Astrocyte of the cerebellum (primary cell): Measurements from ENCODE around the gene ANO9.

ENCODE experiments used
- DNase-seq: peaks from one replicate; pipeline ENCODE4 v3.0.0-alpha.2; 2011; ENCODE audit warnings: low read depth
- H3K4me3 ChIP-seq: 2 replicates; pipeline ENCODE4 v1.5.1; 2011; ENCODE audit warnings: mild to moderate bottlenecking, low read depth, low read length, moderate library complexity
- in situ Hi-C: cut with HindIII; loops from 2 replicates; pipeline ENCODE4 v1.10.0; 2017; ENCODE audit warnings: low sequenced_read_pairs
- TF ChIP-seq, protein P1 (sequence below): IDR thresholded peaks from 2 replicates; pipeline ENCODE4 v1.5.1; 2012; ENCODE audit warnings: low read length, low read depth, moderate library complexity, mild to moderate bottlenecking; ENCODE audit errors: missing control alignments

The ANO9 gene

DNA sequence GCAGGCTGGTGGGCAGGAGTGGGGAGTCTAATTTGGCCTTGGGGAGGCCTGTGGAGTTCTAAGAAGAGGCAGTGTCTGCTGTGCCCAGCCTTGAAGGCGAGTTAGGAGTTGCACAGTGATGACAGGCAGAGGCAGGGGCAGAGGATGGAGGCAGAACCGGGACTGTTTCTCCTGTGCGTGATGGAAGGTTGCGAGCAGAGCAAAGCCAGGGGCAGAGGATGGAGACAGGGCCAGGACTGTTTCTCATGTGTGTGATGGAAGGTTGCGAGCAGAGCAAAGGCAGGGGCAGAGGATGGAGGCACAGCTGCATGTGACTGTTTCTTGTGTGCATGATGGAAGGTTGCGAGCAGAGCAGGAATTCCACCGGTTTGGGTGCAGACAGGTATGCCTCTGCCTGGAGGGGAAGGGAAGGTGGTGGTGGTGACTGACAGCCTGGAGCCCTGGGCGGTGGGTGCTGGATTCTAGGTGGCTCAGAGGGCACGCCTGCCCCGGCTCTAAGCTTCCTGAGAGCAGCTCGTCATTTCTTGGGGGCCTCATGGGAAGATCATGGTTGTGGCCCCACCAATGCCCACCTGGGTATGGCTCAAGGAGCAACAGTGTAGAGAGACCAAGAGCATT, 63.8 kb downstream of the ANO9 start:
- in situ Hi-C loops: no loop called here
- no peak overlapping the region for H3K4me3 ChIP-seq
- no peak for DNase-seq
- TF ChIP-seq, protein P1, sequence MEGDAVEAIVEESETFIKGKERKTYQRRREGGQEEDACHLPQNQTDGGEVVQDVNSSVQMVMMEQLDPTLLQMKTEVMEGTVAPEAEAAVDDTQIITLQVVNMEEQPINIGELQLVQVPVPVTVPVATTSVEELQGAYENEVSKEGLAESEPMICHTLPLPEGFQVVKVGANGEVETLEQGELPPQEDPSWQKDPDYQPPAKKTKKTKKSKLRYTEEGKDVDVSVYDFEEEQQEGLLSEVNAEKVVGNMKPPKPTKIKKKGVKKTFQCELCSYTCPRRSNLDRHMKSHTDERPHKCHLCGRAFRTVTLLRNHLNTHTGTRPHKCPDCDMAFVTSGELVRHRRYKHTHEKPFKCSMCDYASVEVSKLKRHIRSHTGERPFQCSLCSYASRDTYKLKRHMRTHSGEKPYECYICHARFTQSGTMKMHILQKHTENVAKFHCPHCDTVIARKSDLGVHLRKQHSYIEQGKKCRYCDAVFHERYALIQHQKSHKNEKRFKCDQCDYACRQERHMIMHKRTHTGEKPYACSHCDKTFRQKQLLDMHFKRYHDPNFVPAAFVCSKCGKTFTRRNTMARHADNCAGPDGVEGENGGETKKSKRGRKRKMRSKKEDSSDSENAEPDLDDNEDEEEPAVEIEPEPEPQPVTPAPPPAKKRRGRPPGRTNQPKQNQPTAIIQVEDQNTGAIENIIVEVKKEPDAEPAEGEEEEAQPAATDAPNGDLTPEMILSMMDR: no peak

DNA sequence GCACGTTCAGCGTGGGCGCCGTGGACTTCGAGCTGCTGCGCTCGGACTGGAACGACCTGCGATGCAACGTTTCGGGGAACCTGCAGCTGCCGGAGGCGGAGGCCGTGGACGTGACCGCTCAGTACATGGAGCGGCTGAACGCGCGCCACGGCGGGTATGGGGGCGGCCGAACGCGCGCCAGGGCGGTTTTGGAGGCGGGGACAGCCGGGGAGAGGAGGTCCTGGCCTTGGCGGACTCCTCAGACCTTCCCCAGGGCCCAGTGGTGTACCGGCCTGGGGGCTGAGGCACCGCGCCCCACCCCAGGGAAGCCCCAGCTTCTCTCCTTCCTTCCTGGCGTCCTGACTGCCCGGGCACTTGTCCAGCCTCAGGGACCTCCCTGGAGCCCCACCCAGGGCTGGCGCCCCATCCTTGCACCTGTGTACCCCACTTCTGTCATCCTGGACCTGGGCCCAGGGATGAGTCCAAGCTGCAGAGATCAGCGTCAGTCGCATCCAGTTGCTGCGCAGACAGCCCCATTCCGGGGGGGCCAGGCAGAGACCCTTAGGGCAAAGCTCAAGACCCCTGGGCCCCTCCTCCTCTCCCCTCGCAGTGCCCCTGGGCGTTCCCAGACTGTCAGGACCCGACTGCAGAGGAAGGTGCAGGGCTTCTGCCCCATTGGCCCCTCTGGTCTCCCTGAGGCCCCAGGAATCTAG, 64.5 kb downstream of the ANO9 start:
- TF ChIP-seq, protein P1: no peak
- DNase-seq: no peak
- in situ Hi-C loops: no loop called here

DNA sequence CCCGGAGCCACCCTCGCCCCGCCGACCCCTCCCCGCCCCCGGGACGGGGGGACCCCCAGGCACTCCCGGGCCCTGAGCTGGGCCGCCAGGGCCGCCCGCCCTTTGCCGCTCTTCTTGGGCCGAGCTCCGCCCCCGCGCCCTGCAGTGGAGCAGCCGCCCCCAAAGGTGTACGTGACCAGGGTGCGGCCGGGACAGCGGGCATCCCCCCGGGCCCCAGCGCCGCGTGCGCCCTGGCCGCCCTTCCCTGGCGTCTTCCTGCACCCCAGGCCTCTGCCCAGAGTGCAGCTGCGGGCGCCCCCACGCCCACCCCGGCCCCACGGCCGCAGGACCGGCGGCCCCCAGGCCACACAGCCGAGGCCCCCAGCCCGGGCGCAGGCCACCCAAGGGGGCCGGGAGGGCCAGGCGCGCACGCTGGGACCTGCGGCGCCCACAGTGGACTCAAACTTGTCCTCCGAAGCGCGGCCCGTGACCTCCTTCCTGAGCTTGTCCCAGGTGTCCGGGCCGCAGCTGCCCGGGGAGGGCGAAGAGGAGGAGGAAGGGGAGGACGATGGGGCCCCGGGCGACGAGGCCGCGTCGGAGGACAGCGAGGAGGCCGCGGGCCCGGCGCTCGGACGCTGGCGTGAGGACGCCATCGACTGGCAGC, 65.2 kb downstream of the ANO9 start:
- H3K4me3 ChIP-seq: no peak overlapping the region
- no peak for DNase-seq
- TF ChIP-seq, protein P1: no peak
- in situ Hi-C loops: no loop called here

More for the DNA sequence above, 64.5 kb downstream of the ANO9 start:
- no peak overlapping the region for H3K4me3 ChIP-seq

DNA sequence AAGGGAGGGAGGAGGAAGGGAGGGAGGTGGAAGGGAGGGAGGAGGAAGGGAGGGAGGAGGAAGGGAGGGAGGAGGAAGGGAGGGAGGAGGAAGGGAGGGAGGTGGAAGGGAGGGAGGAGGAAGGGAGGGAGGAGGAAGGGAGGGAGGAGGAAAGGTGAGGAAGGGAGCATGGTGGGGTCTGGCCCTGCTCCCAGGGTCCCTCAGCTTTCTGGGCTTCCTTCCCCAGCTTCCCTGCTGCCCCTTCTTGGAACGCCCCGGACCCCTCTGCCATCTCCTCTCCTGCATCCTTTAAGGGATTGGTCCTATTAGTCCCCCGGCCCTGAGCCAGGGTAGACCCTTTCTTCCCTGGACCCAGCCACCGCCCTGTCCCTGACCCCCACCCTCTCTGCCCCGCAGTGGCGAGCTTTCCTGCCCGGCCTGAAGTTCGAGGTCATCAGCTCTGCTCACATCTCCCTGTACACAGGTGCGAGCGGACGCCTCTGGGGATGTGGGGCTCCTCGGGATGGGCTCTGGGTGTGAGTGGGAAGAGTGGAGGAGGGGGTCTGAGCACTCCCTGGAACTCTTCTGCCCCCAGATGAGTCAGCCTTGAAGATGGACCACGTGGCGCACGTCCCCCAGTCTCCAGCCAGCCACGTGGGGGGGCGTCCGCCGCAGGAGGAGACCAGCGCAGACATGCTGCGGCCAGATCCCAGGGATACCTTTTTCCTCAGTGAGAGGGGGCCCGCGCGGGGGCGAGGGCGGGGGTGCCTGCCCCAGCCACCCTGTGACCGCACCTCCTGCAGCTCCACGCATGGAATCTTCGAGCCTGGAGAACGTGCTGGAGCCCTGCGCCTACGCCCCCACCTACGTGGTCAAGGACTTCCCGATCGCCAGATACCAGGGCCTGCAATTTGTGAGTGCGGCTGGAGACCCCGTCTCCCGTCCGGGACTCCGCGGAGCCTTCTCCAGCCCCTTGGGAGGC, 66.5 kb downstream of the ANO9 start:
- no peak overlapping the region for H3K4me3 ChIP-seq
- DNase-seq: no peak
- TF ChIP-seq, protein P1: no peak
- in situ Hi-C loops: no loop called here

DNA sequence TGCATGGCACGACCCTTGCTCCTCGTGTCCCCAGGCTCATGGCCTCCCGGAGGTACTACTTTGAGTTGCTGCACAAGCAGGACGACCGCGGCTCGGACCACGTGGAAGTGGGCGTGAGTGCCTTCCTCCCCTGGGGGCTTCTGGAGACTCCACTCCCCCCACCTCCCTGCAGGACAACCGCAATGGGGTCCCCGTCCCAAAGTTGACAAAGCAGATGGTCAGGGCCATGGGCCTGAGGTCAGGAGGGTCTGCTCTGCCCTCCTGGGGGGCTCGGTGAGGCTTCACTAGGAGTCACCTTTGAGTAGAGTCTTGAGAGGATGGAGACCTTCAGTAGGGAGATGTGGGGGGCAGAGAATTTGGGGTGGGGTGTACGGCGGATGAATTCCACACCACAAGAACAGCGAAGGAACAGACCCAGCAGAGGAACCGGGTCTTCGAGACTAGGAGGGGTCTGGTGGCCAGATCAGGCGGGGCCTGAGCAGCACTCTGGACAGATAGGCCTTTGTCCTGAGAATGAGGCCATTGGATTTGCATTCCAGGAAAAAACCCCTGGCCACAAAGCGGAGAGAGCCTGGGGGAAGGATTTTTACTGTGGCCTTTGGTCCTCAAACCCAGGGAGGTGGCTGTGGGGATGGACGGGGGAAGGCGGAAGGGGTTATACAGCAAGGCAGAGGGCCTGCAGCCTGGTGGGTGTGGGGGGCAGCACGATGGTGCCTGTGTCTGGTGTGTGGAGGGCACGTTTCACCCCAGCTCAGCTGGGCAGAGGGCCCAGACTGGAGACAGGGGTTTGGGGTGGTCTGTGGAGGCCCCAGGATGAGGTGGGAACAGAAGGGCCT, 67.9 kb downstream of the ANO9 start:
- H3K4me3 ChIP-seq: no peak overlapping the region
- DNase-seq: no peak
- in situ Hi-C loops: no loop called here
- TF ChIP-seq, protein P1: no peak
